ENCODE measurements around the gene NAB1.

GRCh38 chr2:190701586-190701985, 52.7 kb downstream of the NAB1 start:
- TF ChIP-seq EZH2 (IDR thresholded peaks at IDR 0.05): no peak
- TF ChIP-seq CTCF (IDR thresholded peaks at IDR 0.05): no peak
- no peak for TF ChIP-seq EZH2phosphoT487 (IDR thresholded peaks at IDR 0.05)
